HPDE6-E6E7 (cell line): ENCODE data around the gene ST6GALNAC3.

Experiments
- DNase-seq: peaks from one replicate; pipeline ENCODE4 v3.0.0; 2011; ENCODE audit warnings: missing footprints; ENCODE audit errors: extremely low spot score

Gene ST6GALNAC3

DNA sequence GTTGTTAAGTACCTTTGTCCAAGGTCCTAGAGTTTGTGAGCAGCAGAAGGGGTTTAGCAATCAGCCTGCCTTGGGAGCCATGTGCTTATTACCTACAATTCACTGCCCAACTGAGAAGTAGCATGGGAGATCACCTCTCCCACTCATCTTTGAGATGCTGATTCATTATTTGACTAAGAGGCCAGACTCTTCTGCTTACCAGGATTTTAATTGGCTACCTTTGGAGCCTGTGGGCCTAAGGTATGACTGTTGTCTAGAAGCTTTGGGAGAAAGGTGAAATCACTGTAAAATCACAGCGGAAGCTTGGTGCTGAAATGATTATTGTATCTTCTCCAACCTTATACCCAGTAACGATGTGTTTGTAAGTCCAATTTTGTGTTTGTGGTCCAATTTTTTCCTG, 213.4 kb downstream of the ST6GALNAC3 start:
- no peak for DNase-seq

DNA sequence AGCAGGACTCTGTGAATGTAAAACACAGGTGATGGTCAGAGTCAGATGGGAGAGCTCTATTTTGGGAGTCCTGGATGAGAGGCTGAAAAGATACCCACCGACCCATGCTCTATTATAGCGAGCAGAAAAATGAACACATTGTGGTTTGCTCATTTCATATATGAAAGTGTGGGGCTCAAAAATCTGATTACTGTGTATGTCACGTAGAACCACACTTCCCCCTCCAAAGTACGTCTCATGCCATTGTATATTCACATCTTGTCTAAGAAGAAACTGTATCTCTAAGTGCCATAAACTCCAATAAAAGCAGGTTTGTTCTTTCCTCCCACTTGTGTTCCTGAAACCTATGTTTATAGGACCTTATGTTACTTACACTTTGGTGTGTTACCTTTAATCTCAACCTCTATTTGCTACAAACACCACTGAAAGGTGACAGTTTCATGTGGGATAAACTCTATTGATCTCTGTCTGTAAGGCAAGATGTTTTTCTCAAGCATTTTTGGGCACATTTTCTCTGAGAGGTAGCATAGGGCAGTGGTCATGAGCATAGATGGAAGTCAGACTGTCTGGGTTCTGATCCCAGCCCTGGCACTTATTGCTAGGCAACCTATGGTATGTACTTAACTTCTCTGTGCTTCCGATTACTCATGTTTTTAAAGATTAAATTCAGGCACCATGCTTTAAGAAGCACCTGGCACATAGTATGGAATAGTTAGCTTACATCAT, 214.4 kb downstream of the ST6GALNAC3 start:
- no peak for DNase-seq

DNA sequence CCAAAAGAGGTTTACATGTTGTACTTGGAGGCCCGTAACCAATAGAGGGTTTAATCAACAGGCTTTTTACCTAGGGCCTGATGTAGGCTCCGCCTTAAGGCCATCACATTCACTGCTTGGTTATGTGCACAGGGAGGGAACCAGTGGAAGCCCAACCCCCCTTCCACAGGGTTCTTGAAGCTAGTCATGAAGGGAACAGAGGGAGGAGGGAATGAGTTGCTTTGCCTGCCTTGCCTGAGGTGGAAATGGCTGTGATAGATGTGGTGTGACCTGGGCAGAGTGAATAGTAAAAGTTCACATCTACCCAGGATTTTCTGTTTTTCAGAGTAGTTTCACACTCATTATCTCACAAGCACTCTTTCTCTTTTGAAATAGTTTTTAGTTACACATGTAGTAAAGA, 215.1 kb downstream of the ST6GALNAC3 start:
- no peak for DNase-seq

DNA sequence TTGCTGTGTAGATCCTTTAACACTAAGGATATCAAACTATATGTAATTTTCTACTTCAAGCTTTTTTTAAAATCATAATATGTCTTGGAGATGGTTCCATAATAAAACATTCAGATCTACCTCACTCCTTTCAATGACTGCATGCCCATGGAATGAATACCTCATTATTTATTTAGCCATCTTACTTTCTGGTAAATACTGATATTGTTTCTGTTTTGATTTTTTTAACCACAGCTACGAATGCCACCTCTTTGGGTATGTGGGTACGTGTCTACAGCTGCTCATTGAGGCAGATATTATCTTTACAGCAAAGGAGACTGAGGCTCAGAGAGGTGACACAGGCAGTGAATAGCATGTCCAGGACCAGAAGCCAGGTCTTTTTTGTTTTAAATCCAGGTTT, 215.7 kb downstream of the ST6GALNAC3 start:
- no peak for DNase-seq

- no peak for DNase-seq
These were observed 216.6 kb downstream of the ST6GALNAC3 start for GRCh38 chr1:76291191-76291590.

DNA sequence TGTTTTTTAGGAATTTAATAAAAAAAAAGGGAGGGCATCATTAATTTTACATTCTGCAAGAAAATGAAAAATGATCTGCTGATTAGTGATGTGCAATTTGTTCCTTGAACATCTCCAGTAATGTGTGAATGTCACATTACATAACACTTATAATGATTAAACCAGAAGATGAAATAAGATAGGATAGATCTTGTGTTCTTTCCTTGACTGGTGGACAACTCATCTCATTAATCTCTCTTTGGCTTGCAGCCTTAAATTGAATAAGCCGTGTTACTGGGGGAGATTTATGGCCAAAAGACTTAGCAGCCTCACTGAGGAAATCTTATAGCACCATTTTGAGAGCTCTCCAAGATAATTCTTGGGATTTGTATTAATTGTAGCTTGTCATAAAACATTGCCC, 217.2 kb downstream of the ST6GALNAC3 start:
- DNase-seq = no peak

- no peak for DNase-seq
These were observed 218.1 kb downstream of the ST6GALNAC3 start for GRCh38 chr1:76292418-76293184.

- DNase-seq = no peak
These were observed 219.3 kb downstream of the ST6GALNAC3 start for GRCh38 chr1:76293831-76294230.

- no peak for DNase-seq
These were observed 220.1 kb downstream of the ST6GALNAC3 start for GRCh38 chr1:76294482-76295194.

DNA sequence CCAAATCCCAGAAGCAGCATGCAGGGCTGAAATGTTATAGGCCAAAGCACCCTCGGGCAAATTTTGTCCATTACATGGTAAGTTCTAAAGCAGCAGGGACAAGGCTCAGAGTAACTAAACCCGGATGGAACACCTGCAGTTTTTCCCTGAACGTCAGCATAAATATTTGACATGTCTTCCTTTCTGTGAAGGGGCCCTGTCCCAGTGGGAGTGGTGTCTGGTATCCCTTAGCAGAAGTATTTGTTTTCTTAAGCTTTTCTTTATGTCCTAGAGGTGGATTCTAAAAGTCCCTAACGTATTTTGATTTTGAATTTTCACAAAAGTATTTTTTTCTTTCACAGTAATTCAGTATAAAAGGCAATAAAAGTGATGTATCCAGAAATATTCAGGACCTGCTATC, 223.9 kb downstream of the ST6GALNAC3 start:
- no peak for DNase-seq

- no peak for DNase-seq
These were observed 224.5 kb downstream of the ST6GALNAC3 start for GRCh38 chr1:76299036-76299435.

GRCh38 chr1:76300556-76300955, 226.0 kb downstream of the ST6GALNAC3 start:
- DNase-seq = no peak

DNA sequence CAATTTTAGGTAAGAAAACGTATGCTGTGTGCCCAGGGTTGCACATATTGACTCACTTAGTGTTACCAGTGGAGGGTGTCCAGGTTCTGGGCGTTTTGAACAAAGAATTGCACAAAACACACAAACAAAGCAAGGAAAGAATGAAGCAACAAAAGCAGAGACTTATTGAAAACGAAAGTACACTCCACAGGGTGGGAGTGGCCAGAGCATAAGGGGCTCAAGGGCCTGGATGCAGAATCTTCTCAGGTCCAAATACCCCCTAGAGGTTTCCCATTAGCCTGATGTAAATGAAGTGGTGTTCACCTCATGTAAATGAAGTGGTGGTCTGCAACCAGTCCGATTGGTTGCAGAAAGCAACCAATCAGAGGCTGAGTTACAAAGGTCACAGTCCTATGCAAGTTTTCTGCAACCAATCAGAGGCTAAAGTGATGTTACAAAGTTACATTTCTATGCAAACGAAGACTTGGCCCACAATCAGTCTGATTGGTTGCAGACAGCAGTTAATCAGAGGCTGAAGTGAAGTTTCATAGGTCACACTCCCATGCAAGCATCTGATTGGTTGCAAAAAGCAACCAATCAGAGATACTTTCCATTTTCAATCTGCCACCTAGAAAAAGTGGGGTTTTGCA, 228.3 kb downstream of the ST6GALNAC3 start:
- no peak for DNase-seq

DNA sequence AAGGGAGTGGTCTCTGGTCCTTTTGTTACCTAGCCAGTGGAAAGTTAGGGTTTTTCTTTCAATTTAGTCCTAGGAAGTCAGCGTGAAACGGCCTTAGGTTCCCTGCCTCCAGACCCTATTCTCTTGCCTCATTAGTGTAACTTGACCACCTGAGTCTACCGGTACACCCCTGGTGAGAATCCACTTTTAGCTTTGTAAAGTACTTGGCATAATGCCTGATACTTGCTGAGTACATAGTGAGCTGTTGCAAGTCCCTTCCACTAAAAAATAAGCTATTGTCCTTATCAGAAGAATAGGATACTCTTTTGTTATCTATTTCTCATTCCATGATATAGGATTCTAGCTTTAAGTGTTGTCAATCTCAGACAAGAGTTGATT, 228.8 kb downstream of the ST6GALNAC3 start:
- no peak for DNase-seq

DNA sequence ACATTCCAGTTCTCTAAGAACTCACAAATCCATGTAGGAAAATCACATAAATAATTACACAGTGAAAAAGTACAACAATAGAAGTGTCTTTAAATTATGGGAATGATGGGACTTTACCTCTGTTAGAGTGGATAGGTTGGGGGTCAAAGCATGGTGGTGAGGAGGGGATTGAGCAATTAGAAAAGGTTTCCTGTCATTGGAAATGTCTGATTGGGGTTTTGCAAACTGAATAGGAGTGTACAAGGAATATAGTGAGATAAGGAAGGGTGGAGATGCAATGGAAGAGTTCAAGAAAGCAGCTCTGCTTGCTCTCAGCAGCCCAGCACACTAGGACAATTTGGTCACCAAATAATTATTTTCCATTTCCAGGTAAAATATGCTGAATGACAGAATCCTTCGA, 238.8 kb downstream of the ST6GALNAC3 start:
- no peak for DNase-seq

DNA sequence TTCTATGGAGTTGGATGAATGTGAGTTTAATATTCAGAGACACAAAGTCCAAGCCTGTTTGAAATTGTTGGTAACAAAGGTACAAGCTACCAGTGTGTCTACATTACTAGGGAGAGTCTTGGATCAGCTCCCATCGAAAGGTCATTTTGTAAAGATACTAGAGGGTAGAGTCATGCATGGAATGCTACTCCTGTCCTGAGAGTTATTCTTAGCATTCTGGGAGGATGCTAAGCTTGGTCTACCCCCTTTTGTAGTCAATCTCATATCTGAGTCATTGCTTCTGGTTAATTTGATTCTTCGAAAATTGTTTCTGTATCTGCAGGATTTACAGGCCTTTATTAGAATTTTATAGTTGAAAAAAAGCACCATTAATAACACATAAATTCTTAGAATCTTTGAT, 240.2 kb downstream of the ST6GALNAC3 start:
- no peak for DNase-seq

- no peak for DNase-seq
These were observed 242.9 kb downstream of the ST6GALNAC3 start for GRCh38 chr1:76317299-76317900.

DNA sequence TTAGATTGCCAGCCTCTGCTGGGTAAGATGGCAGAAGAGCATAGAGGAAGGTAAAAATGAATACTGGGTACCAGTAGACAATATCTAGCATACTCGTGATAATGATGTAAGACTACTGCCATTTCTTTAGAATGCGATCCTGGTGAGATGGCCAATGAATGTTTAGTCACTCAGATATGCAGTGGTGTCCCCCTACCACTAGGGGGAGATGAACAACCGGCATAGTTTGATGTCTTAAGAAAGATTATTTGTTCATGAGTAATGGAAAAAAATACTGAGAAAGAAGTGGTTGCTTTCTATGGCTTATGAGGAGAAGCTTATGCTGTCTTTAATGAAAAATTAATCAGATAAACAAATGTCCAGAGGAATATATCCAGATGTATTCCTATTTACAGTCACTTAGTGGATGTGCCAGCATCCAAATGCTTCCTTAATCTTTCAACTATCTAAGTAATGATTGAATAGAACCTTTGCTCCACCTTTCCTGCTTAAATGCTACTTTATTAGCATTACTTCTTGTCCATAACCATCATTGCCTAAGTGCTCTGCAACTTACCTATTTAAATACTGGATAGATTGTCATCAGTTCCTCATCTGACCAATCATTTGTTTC, 256.6 kb downstream of the ST6GALNAC3 start:
- peak; percentile 31 for DNase-seq

DNA sequence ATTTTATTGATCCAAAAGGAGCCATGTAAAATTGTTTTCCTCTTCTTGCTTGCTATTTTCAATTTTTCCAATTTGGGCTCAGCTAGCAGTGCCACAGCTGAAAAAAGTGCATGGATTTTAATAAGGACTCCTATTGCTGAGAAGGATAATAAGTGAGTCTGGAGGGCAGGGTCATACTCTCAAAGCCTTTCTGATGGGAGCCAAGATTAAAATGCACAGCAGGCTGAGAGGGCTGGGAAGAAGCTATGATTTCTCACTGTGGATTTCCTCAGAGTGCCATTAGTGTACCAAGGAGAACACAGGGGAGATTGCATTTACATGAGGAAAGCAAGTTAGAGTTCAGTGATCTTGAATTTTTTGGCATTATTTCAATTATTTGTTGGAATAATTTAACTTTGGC, 261.3 kb downstream of the ST6GALNAC3 start:
- no peak for DNase-seq

- DNase-seq = no peak
These were observed 262.4 kb downstream of the ST6GALNAC3 start for GRCh38 chr1:76336931-76337371.

DNA sequence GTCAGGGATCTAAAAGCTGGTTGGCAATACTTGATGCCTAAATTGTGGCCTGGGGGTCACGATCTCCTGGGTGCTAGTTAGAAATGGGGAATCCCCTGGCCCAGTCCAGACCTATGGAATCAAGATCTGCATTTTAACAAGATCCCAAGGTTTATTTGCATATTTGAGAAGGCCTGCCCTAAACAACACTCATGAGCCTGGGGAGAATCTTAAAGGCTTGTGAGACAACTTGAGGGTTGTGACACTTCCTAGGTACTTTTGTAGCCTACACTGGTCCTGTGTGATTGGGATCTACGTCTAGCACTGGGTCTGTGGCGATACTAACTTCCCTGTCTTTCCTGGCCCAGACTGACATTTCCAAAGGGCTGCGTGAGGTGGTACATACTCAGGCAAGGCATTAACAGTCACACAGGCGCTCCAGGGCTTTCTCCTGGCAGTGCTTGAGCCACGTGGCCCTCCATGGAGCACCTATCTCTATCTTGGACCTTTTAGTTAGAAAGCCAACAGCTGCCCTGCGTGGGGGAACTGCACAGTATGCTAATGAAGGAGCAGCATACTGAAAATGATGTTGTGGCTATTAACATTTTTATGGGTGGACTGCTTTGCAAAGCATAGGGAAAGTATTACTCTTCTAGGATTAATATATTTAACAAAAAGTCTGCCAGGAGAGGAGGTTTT, 263.1 kb downstream of the ST6GALNAC3 start:
- DNase-seq = no peak
